AG09309 (cell line): ENCODE measurements around the gene C5orf52.
A peak's percentile ranks its signal among the peaks of the same experiment; 100 is the strongest.

ENCODE experiments used
- DNase-seq: peaks from one replicate; pipeline ENCODE4 v3.0.0-alpha.2; 2010; ENCODE audit warnings: low read depth
- H3K4me3 ChIP-seq: 2 replicates; pipeline ENCODE4 v1.5.1; 2011; ENCODE audit warnings: mild to moderate bottlenecking, low read depth, low read length, moderate library complexity; ENCODE audit not compliant: control insufficient read depth
- TF ChIP-seq, protein P1 (sequence below): IDR thresholded peaks from 2 replicates; pipeline ENCODE4 v1.5.1; 2011; ENCODE audit warnings: mild to moderate bottlenecking, low read depth, low read length, inconsistent platforms; ENCODE audit not compliant: insufficient read depth, control insufficient read depth; ENCODE audit errors: missing control alignments

Gene C5orf52

DNA sequence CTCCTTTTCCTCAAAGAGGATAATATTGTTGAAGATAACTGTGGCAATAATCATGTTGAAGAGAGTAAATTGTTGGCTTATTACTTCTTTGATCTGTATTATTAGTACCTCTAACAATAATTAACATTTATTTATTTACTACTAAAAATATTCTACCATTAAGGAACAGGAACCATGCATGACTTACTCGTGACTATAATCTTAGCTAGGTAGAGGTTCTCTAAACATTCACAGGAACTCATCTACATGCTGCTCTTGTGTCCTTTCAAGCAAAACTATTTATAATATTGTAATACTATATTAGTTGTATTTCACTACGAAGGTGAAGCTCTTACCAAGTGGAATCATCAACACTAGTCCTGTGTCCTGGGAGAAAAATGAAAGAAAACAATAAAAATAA, 22.2 kb upstream of the C5orf52 start:
- TF ChIP-seq, protein P1, sequence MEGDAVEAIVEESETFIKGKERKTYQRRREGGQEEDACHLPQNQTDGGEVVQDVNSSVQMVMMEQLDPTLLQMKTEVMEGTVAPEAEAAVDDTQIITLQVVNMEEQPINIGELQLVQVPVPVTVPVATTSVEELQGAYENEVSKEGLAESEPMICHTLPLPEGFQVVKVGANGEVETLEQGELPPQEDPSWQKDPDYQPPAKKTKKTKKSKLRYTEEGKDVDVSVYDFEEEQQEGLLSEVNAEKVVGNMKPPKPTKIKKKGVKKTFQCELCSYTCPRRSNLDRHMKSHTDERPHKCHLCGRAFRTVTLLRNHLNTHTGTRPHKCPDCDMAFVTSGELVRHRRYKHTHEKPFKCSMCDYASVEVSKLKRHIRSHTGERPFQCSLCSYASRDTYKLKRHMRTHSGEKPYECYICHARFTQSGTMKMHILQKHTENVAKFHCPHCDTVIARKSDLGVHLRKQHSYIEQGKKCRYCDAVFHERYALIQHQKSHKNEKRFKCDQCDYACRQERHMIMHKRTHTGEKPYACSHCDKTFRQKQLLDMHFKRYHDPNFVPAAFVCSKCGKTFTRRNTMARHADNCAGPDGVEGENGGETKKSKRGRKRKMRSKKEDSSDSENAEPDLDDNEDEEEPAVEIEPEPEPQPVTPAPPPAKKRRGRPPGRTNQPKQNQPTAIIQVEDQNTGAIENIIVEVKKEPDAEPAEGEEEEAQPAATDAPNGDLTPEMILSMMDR: no peak
- DNase-seq: no peak
- no peak overlapping the region for H3K4me3 ChIP-seq

DNA sequence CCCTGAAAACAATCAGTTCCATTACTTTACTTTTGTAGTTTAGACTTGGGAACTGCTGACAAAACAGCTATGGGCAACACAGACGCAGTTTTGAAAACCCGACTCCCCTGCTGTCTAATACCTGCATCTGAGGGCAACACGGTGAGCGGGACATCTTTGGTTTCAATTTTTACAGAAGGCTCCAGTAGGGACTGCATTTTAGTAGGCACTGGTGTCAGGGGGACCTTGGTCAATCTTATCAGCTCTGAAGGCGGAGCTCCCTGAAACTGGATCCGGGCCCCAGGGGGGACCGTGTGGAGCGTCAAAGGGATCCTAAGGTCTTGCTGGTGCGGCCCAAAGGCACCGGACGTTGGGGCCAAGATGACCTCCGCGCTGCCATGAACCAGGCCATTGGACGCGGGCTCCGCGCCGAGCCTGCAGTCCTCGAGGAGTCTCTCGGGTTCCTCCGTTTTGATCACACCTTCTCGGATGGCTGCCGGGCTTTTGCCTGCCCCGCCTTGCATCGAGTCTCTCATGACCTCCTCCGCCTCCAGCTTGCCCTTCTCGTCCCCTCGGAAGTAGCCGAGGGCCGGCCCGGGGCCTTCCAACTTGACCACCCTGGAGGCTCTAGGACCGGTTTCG, 20.2 kb upstream of the C5orf52 start:
- TF ChIP-seq, protein P1: no peak
- H3K4me3 ChIP-seq: no peak overlapping the region

DNA sequence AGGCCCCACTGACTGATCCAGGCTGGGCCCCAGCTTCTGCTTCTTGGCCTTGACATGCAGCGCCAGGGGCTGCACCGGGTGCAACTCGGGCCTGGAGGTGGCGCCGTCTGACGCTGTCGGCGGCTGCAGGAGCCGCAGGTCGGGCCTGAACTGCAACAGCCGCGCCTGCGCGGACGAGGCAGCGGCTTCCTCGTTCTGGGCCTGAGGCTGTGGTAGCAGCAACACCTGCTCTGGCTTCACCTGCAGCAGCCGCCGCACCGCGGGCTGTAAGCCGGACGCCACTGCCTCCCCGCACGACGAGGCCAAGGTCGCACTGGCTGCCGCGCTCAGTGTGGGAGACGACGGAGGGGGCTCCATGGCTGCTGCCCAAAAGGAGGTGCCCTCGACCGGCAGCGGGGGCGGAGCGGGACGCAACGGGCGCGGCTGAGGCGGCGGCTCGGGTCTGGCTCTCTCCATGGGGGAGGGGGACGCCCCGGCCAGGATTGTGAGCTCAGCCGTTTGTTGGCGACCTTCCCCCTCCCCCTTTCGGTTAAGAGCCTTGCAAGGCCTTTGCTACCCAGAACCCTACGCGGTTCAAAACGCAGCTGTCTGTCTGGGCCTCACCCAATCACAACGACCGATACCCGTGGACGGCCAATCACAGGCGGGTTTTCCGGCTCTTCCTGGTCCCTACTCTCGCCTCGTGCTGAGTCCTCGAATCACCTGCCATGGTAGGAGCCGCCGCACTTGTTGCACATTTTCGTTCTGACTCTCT, 19.5 kb upstream of the C5orf52 start:
- DNase-seq: no peak
- peak overlapping the region; percentile 27 for H3K4me3 ChIP-seq
- TF ChIP-seq, protein P1: peak; percentile 33

More for the DNA sequence above, 20.2 kb upstream of the C5orf52 start:
- no peak for DNase-seq

DNA sequence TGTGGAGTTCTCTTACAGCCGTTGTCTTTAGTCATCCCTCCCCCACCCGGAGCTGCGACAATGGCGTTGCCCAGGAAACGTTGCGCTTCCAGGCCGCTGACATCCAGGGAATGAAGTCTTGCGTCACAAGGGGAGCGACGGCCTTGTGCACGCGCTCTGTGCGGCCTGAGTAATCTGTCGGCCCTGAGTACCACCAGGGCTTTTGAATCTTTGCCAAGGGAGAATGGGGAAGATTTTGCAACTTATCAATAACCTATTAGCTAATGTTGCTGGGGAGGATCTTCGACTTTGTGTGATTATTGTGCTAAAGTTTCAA, 19.0 kb upstream of the C5orf52 start, which contains the start of gene SOX30:
SOX30 (minus strand) TSS at position 62 of the 316 bp plus-strand sequence. CDS start 360 bp downstream, outside the sequence.
- TF ChIP-seq, protein P1: no peak
- H3K4me3 ChIP-seq: peak within 1 kb of the TSS; percentile 27
- DNase-seq: no peak

DNA sequence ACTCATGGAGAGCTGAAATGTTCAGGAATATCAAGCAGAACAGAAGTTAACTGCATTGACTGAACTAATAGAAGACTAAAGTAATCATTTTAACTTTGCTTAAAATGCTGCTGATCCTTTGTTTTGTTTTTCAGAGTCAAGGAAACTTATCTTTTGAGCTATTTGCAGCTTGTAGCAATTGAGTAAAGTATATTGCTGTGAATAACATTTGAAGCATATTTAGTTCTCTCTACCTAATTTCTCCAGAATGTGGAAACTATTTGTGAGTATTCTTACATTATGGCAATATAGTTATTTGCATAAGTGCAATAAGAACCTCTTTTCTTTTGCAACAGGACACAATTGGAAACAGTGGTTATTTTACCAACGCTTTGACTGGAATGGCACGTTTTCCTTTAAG, 13.8 kb upstream of the C5orf52 start:
- TF ChIP-seq, protein P1: no peak
- no peak for DNase-seq
- no peak overlapping the region for H3K4me3 ChIP-seq

DNA sequence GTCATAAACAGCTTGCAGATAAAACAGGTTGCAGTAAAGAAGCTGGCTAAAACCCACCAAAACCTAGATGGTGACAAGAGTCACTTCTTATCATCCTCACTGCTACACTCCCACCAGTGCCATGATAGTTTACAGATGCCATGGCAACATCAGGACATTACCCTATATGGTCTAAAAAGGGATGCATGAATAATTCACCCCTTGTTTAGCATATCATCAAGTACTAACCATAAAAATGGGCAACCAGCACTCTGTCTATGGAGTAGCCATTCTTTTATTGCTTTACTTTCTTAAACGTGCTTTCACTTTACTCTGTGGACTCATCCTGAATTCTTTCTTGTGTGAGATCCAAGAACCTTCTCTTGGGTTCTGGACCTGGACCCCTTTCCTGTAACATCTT, 12.4 kb upstream of the C5orf52 start:
- no peak for DNase-seq
- no peak overlapping the region for H3K4me3 ChIP-seq
- TF ChIP-seq, protein P1: no peak
